Stimulated activated naive CD4-positive, alpha-beta T cell (primary cell): ENCODE results near the gene GDF10.

ENCODE experiments used
- DNase-seq, 6 experiments: peaks; one replicate each; lab custom pipeline; 2025; lab: John Stamatoyannopoulos, UW

The GDF10 gene

DNA sequence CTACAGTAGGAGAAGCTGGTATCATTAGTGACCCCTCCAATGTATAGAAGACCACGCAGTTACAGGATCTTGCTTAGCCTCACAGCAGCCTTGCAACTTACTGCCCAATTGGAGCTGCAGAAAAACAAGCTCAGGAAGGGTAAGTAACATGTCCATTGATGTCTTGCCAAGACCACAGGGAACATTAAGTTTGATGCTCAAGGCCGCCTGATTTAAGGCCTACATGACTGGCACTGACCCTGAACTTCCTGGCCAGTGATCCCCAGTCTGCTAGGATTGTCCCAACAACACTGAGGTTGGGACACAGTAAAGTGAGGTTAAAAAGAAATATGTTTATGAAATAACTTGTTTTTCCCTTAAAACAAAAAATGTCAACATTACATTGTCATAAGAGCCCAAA, 15.4 kb downstream of the GDF10 start:
- no peak for DNase-seq

DNA sequence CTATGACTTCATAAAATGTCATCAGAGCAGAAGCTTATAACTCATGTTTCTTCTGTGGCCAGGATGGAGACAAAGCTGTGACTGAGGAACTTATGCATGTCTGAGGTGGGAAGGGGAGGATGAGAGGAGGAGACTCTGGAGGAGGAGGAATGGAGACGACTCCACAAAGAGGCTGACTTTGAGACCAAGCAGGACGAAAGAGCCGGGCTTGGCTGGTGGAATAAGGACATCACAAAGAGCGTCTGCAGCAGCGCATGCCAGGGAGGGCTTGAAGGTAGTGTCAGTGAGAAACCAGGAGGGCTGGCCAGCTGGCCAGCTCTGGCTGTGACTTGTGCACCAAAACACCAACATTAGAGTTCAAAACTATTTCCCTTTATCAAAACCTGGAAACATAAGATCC, 16.1 kb downstream of the GDF10 start:
- DNase-seq = no peak

DNA sequence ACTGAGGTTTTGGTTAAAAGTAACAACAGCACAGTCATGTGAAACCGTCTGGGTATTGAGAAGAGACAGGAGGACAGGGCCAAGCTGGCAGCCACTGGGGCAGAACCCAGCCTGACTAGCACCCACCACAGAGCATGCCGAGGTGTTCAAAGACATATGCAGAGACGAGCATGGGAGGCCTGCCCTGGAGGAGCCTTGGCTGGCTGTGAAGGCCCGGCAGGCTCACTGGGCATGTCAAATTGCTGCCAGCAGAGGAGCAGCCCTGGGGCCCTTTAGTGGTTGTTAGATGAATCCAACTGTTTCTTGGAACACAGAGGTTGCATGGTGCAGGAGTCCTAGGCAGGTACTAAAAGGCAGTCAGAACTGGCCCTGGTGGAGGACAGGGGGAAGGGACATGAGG, 17.3 kb downstream of the GDF10 start:
- DNase-seq = no peak

DNA sequence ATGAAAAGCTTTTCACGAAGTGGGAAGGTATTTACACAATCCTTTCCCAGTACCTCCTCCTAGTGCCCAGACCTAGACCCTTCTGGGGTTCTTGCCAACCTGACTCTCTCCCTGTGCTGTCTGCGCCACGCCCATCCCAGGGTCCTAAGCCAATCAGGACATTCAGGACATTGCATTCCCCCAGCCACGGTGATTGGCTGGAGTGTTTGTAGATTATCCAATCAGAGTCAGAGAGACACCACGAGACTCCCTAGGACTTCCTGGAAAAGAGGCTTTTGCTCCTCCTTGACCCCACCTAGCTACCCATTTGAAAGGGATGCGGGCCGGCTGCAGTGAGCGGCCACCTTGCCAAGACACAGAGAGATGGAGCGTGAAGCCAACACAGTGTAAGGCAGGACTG, 18.7 kb downstream of the GDF10 start:
- no peak for DNase-seq

DNA sequence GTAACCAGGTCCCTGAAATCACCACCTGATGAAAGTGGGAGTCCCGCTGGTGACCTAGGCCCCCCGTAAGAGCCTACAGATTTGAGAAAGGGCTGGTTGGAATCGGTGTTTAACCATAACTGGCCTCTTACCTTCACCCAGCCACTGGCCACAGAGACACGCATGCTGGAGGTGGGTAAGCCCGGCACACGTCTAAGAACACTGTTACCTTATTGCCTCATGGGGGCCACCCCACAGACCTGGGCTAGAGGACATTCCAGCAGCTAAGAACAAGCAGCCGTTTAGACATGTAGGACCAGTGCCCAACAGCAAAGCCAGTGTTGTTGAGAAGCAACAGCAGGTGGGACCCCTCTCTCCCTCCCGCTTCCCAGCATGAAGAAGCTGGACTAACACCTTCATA, 19.8 kb downstream of the GDF10 start:
- no peak for DNase-seq

DNA sequence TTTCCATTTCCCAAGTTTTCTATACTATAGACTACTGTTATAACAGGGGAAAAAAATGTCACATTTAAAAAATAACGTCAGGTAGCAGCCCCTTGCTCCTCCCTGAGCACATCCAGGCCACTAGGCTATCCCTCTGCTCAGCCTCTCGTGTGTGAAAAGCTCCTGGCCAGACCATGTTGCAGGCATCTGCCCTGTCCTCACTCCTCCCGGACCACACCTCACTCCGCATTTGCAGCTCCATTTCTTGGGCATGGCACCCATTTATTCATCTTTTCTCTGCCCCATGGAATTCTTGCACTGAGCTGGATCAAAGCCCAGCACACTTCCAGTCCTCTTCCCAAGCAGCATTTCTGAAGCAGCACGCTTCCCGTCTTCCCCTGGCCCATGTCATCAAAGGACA, 20.8 kb downstream of the GDF10 start:
- no peak for DNase-seq

DNA sequence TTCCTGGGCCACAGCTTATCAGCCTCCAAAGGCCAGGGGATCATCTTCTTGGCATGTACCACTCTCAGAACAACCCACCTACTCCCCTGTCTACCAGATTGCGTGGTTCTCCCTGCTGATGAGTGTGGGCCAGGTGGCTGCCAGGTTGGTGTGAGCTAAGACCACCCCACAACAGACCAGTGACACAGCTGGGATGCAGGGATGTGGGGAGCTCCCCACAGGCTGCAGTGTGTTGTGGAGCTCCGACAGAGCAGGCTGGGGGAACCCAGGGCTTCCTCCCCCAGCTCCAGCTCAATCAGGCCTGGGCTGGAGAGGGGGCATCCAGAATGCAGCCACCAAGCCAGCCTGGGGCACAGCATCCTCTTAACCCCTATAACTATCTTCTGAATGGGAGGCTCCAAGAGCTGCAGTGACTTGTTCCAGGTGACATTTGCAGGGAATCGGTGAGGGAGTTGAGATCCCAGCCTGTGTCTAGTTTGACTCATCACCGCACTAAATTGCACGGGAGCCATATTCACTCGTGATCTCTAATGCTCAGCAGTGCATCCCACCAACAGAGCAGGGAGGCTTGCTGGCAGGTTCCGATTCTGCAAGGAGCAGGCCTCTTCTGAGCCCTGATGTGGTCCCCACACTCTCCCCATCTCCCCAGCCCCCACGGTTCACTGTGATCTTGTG, 21.7 kb downstream of the GDF10 start:
- DNase-seq = no peak

DNA sequence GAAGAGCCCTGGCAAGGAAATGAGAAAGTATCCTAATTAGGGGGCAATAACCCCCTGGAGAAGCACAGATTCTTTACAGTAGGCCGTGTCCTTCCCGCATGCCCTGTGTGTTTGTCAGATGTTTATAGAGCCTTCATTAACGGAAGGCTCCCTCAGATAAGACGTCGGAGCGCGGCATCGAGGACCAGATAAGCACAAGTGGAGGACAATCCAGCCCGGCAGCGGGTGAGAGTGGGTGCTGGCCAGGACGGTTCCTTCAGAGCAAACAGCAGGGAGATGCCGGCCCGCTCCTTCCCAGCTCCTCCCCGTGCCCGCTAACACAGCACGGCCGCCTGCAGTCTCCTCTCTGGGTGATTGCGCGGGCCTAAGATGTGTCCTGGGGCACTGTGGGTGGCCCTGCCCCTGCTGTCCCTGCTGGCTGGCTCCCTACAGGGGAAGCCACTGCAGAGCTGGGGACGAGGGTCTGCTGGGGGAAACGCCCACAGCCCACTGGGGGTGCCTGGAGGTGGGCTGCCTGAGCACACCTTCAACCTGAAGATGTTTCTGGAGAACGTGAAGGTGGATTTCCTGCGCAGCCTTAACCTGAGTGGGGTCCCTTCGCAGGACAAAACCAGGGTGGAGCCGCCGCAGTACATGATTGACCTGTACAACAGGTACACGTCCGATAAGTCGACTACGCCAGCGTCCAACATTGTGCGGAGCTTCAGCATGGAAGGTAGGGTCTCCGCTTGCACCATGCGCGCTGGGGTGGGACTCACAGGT, 22.5 kb downstream of the GDF10 start, which contains the start of gene GDF2:
Gene GDF2 (plus strand): TSS at position 155 of the 762 bp plus-strand sequence. CDS start 215 bp downstream, at position 370.
- DNase-seq = no peak

DNA sequence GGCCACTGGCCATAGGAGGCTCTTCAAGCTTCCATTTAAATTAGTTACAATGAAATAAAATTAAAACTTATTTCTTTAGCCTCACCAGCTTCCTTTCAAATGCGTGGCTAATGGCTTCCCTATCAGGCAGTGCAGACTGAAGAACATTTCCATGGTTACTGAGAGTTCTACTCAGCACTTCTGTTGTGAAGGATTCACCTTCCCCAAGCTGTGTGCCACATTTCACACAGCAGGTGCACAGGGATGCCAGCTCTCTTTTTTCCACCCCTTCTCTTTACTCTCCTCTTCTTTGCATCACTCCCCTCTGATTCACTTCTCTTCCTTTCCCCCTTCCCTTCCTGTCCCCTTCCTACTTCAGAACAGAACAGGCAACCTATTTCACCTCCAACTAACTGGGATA, 23.1 kb downstream of the GDF10 start:
- DNase-seq = no peak

DNA sequence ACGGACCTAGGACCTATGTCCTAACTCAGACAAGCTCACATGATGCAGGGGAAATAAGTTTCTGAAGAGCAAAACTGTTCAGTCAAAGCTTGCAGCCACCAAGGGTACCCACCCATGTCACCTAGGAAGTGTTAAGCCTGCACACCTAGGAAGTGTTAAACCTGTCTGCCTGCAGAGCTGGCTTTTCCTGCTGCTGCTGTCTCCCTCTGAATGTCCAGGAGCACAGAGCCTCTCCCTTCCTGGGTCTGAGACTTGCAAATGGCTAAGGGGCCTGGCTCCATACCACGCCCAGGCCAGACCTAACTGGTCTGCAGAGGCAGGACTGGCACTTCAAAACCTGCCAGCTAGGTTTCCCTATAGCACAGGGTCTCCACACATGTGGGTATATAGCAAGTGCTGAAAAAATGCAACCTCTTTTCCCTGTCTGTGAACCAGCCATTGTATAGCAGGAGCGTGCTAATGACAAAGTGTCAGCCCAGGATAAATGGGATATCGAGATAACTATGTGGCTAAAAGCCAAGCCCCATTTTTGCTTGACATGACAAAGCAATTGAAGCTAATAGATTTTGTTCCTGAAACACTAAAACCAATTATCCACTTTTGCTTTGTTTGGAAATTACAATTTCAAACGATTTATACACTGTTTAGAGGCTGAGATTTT, 23.8 kb downstream of the GDF10 start:
- DNase-seq = no peak

DNA sequence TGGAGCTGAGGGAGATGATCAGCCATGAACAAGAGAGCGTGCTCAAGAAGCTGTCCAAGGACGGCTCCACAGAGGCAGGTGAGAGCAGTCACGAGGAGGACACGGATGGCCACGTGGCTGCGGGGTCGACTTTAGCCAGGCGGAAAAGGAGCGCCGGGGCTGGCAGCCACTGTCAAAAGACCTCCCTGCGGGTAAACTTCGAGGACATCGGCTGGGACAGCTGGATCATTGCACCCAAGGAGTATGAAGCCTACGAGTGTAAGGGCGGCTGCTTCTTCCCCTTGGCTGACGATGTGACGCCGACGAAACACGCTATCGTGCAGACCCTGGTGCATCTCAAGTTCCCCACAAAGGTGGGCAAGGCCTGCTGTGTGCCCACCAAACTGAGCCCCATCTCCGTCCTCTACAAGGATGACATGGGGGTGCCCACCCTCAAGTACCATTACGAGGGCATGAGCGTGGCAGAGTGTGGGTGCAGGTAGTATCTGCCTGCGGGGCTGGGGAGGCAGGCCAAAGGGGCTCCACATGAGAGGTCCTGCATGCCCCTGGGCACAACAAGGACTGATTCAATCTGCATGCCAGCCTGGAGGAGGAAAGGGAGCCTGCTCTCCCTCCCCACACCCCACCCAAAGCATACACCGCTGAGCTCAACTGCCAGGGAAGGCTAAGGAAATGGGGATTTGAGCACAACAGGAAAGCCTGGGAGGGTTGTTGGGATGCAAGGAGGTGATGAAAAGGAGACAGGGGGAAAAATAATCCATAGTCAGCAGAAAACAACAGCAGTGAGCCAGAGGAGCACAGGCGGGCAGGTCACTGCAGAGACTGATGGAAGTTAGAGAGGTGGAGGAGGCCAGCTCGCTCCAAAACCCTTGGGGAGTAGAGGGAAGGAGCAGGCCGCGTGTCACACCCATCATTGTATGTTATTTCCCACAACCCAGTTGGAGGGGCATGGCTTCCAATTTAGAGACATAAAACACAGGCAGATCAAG, 25.6 kb downstream of the GDF10 start:
- no peak for DNase-seq

DNA sequence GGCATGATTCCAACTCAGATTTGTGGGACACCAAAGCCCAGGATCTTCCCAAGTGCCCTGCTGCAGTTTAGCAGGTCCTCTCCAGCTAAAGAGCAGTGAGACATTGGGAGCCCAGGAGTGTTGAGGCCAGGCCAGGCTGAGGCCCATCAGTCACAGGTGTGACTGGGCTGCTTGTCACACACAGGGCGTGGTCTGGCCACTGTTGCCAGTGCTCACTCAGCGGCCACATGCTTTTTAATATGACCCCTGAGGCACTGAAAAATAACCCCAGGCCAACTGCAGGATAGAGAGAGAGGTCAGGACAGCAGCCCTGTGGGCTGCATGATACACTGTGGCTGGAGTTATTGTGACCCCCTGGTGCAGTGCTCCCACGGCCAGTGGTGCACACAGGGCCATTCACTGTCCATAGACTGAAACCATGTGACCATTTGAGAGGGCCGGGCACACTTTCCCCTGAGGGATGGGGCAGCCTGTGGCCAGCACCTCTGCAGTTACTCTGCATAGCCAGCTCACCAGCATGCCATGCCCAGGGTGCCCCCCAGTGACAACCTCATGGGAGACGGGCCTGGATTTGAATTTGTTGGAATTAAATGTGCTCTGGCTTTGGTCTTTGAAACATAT, 26.4 kb downstream of the GDF10 start:
- DNase-seq = no peak

DNA sequence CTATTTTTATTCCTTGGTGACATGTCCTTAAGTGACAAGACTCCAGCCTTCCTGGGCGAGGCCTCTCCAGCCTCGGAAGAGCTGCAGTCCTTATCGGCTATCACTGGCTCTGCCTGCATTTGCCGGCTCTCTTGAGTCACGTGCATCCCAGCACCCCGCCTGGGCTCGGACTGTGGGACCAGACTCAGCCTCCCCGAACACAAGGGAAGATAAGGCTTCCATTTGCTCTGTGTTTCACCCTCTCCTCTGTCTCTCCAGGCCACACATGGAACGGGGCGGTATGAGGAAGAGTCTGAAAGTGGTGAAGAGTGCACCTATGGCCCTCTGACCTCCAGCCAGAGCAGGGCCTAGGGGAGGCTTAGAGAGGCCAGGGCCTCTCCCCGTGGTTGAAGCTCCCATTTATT, 26.9 kb downstream of the GDF10 start:
- no peak for DNase-seq

DNA sequence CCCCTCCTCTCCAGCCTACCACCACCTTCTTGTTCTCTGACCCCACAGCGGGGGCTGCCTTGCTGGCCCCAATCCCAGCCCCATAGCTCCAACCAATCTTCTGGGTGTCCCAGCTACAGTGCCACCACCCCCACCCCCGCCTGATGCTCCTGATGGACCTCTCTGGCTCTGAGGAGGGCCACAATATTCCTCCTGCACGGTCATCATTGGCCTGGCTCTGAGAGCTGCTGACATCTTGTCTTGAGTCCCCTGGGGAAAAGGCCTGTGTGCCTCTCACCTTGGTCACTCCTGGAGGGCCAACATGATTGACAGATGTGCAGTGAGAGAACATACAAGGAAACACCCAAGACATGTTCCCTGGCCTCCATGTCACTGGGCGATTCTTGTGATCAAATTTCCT, 29.9 kb downstream of the GDF10 start:
- no peak for DNase-seq

DNA sequence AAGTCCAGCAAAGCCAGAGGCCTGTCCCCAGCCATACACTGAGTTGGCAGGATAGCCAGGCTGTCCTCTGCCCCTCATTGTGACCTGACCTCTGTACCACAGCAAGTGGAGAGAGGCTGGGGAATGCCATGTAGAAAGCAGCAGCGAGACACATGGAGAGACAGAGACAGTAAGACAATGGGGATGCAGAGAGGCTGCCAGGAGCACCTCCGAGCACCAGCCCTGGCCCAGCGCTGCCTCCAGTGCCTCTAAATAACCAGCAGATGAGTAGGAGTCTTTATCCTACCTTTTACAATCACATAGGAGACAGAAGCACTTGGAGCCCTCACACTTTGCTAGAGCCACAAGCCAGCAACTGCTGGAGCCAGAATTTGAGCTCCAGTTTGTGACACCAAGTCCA, 30.4 kb downstream of the GDF10 start:
- no peak for DNase-seq

DNA sequence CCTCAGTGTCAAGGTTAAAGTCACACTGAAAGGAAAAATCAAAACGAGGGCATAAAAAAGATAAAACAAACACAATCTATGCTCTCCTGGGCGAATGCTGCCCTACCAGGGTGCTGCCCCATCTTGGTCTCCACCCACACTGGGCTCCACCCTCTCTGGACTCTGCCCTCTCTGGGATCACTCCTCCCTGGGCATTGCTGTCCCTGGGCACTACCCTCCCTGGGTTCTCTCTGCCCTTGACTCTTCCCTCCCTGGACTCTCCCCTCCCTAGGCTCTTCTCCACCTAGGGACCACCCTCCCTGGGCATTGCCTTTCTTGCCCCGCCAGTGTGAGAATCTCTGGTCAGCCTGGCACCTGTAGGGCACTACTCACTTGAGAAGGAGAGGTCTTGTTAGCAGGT, 30.8 kb downstream of the GDF10 start:
- DNase-seq = no peak

DNA sequence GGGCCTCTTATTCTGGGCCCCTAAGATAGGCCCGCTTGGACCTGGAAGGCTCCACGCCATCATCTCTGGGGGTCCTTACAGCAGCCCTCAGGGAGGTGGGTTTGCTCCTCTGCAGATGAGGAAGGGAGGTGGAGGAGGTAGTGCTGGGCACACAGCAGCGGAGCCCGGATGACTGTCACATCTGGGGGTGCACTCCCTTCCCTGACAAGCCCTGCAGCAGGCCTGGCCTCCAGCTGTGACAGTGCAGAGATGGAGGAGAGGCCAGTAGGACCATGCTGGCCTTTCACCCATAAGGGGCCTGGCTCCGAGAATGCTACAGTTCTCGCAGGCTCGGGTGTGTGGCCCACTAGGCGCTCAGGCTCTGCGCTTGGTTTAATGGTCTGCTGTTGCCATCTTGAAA, 31.5 kb downstream of the GDF10 start:
- no peak for DNase-seq

DNA sequence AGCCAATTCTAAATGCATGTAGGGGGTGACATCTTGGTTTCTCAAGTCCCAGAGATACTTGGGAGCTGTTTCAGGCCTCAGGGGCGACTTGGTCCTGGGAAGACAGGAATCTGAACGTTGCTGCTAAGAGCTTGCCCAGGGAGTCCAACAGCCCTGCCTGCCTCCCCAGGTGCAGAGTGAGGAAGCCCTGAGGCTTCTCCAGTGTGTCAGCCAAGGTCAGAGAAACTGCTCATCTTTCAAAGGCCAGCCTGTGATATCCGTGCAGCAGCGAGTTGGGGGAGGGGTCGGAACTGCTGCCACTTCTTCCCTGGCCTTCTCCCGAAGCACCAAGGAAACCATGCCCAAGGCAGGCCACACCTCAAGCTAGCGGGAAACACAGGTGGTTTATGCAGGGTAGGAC, 32.0 kb downstream of the GDF10 start:
- no peak for DNase-seq

DNA sequence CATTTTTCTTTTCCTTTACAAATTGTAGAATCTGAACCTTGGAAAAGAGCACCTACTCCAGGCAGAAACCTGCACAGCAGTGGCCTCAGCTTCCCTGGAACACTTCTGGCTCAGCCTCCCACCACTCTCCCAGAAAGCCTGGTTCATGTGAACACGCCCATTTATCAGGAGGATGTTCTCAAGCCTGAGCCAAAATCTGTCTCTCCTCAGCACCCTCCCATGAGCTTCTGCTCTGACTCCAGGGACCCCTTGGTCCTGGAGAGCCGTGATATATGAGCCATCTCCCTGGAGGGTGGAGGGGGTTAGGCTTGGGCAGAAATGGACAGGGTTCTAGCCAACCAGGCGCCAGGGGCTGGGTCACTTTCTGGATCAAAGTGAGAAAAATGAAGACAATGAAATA, 32.4 kb downstream of the GDF10 start:
- no peak for DNase-seq

DNA sequence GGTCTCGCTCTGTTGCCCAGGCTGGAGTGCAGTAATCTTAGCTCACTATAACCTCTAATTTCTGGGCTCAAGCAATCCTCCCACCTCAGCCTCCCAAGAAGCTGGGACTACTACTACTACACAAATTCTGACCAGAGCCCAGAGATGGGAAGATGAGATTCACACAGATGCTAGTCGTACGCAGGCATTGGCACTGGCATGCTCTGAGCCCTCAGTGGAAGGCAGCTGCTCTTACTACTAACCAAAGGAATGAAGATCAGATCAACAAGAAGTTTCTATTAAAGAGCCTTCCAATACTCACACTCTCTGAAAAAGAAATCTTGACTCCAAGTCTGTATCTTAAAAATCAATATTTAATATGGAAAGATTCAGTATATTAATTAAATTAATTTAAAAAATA, 32.9 kb downstream of the GDF10 start:
- no peak for DNase-seq

DNA sequence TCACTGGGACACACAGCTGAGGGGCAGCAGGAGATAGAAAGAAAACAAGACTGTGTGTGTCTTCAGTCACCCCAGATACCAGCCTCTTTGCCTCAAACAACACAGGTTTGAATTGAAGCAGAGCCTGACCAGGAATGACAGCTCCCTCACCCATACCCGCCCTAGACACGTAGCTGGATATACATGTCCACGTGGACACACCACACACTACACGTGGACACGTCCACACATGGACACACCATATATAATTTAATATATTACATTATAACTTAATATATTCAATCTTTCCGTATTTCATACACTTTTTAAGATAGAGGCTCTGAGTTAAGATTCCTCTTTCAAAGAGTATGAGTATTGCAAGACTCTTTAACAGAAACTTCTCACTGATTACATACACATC, 33.5 kb downstream of the GDF10 start:
- DNase-seq = no peak
